IMR-90 (cell line): Measurements from ENCODE around the gene DYSF. TPM values are rescaled to one million over a fixed set of nuclear protein-coding genes. Genes with fewer than 3 reads are reported as not detected.

Source experiments
- ATAC-seq: fragments of 200-7000 bp; cut with Tn5 transposase; 2 replicates; pipeline ENCODE4 v1.9.1; 2020; ENCODE audit warnings: low read depth, mild to moderate bottlenecking, moderate library complexity
- BruUV-seq: library from RNA; stranded (reverse); fragments of 400-500 nt; replicated peaks from 2 replicates; lab custom pipeline; 2021; lab: Mats Ljungman, UMichigan
- CTCF ChIA-PET: fragments of 300-600 bp; formaldehyde crosslinking; extraction: SDS; loops from one replicate; lab custom pipeline; 2021; ENCODE audit warnings: antibody characterized with exemption; lab: Yijun Ruan, JAX
- POLR2A ChIA-PET: fragments of 300-600 bp; sonication (Branson Sonifier 250); formaldehyde crosslinking; loops from one replicate; lab custom pipeline; 2022; ENCODE audit warnings: antibody characterized with exemption; ENCODE audit not compliant: unreplicated experiment; lab: Charles Lee
- DNase-seq: peaks from one replicate; pipeline ENCODE4 v3.0.0; 2013
- H2AFZ ChIP-seq: replicated peaks from 2 replicates; pipeline ENCODE3; 2013; ENCODE audit warnings: low read length, mild to moderate bottlenecking; ENCODE audit not compliant: poor library complexity
- H2AK5ac ChIP-seq: 2 replicates; pipeline ENCODE4 v1.6.1; 2013; ENCODE audit warnings: low read depth, low read length, inconsistent platforms
- H2AK9ac ChIP-seq: replicated peaks from 2 replicates; pipeline ENCODE3; 2013; ENCODE audit warnings: mild to moderate bottlenecking, low read depth, low read length, moderate library complexity; ENCODE audit not compliant: poor library complexity
- H2BK120ac ChIP-seq: 2 replicates; pipeline ENCODE4 v1.6.1; 2013; ENCODE audit warnings: low read depth, low read length, inconsistent platforms
- H2BK15ac ChIP-seq: 3 replicates; pipeline ENCODE4 v1.6.1; 2013; ENCODE audit warnings: low read depth, low read length, inconsistent platforms
- H2BK20ac ChIP-seq: 2 replicates; pipeline ENCODE4 v1.6.1; 2013; ENCODE audit warnings: low read depth, mild to moderate bottlenecking, inconsistent platforms, low read length, moderate library complexity
- H2BK5ac ChIP-seq: 2 replicates; pipeline ENCODE4 v1.6.1; 2013; ENCODE audit warnings: mild to moderate bottlenecking, low read depth, low read length, inconsistent platforms; ENCODE audit not compliant: poor library complexity, severe bottlenecking
- H3K14ac ChIP-seq: replicated peaks from 2 replicates; pipeline ENCODE4 v1.6.1; 2013; ENCODE audit warnings: low read depth, low read length, inconsistent platforms
- H3K18ac ChIP-seq: 2 replicates; pipeline ENCODE4 v1.6.1; 2013; ENCODE audit warnings: low read depth, low read length, control low read depth
- H3K23ac ChIP-seq: 2 replicates; pipeline ENCODE4 v1.6.1; 2013; ENCODE audit warnings: low read depth, low read length, inconsistent platforms
- H3K27ac ChIP-seq: 2 replicates; pipeline ENCODE4 v1.5.1; 2013; ENCODE audit warnings: mild to moderate bottlenecking, control low read depth, low read length; ENCODE audit not compliant: insufficient read depth
- H3K27me3 ChIP-seq: 2 replicates; pipeline ENCODE4 v1.6.1; 2013; ENCODE audit warnings: low read length; ENCODE audit not compliant: control insufficient read depth, insufficient read depth
- H3K36me3 ChIP-seq: 2 replicates; pipeline ENCODE4 v1.6.1; 2013; ENCODE audit warnings: low read length, mixed read lengths; ENCODE audit not compliant: control insufficient read depth, insufficient read depth
- H3K4ac ChIP-seq: 2 replicates; pipeline ENCODE4 v1.6.1; 2013; ENCODE audit warnings: low read depth, low read length, inconsistent platforms
- H3K4me1 ChIP-seq: 2 replicates; pipeline ENCODE4 v1.6.1; 2013; ENCODE audit warnings: low read length, mixed read lengths; ENCODE audit not compliant: control insufficient read depth, insufficient read depth
- H3K4me2 ChIP-seq: 2 replicates; pipeline ENCODE4 v1.6.1; 2013; ENCODE audit warnings: low read depth, mild to moderate bottlenecking, control low read depth, low read length, moderate library complexity
- H3K4me3 ChIP-seq: 2 replicates; pipeline ENCODE4 v1.5.1; 2013; ENCODE audit warnings: low read depth, mild to moderate bottlenecking, control low read depth, low read length, moderate library complexity; ENCODE audit not compliant: insufficient read depth
- H3K56ac ChIP-seq: 2 replicates; pipeline ENCODE4 v1.6.1; 2013; ENCODE audit warnings: low read length, inconsistent platforms; ENCODE audit not compliant: insufficient read depth; ENCODE audit errors: extremely low read depth
- H3K79me1 ChIP-seq, 2 experiments: 2 replicates each; pipeline ENCODE4 v1.6.1; 2013; ENCODE audit warnings: low read length in 2 of 2, inconsistent platforms in 1 of 2, low read depth in 1 of 2
- H3K9ac ChIP-seq: 2 replicates; pipeline ENCODE4 v1.6.1; 2013; ENCODE audit warnings: low read depth, low read length, control low read depth
- H3K9me1 ChIP-seq: 2 replicates; pipeline ENCODE4 v1.6.1; 2013; ENCODE audit warnings: low read length, inconsistent platforms; ENCODE audit not compliant: insufficient read depth
- H3K9me3 ChIP-seq: 2 replicates; pipeline ENCODE4 v1.6.1; 2013; ENCODE audit warnings: low read length; ENCODE audit not compliant: control insufficient read depth, insufficient read depth
- H4K20me1 ChIP-seq: 2 replicates; pipeline ENCODE4 v1.6.1; 2013; ENCODE audit warnings: low read length, inconsistent platforms; ENCODE audit not compliant: insufficient read depth
- H4K5ac ChIP-seq: 2 replicates; pipeline ENCODE4 v1.6.1; 2013; ENCODE audit warnings: mild to moderate bottlenecking, low read depth, low read length, control low read depth
- H4K8ac ChIP-seq, 2 experiments: 2 replicates each; pipeline ENCODE4 v1.6.1; 2013; ENCODE audit warnings: low read depth in 2 of 2, low read length in 2 of 2, control low read depth in 1 of 2, inconsistent platforms in 1 of 2
- H4K91ac ChIP-seq: 2 replicates; pipeline ENCODE4 v1.6.1; 2013; ENCODE audit warnings: low read depth, low read length, inconsistent platforms; ENCODE audit not compliant: insufficient read depth
- BHLHE40 ChIP-seq: fragments of 150-350 bp; IDR thresholded peaks from 2 replicates; pipeline ENCODE4 v1.6.1; 2016; ENCODE audit warnings: mild to moderate bottlenecking, low read depth, low read length
- FOS ChIP-seq: fragments of 150-350 bp; IDR thresholded peaks from 2 replicates; pipeline ENCODE4 v1.6.1; 2016; ENCODE audit warnings: low read depth, low read length
- MAFK ChIP-seq: IDR thresholded peaks from 2 replicates; pipeline ENCODE4 v1.6.1; 2012; ENCODE audit warnings: low read depth, low read length, improper control_type of control experiment
- WGBS, 2 experiments: methylation state at CpG; one replicate each; pipeline versions ENCODE4 v1.1.5 to v1.1.7; 2013; ENCODE audit warnings: missing lambda C conversion rate in 2 of 2; ENCODE audit not compliant: insufficient read length in 1 of 2; ENCODE audit errors: extremely low coverage in 2 of 2; 5-methylcytosine and 5-hydroxymethylcytosine counted together
- dilution Hi-C: fragments of 300-500 bp; cut with HindIII; formaldehyde crosslinking; loops from one replicate; pipeline ENCODE4 v1.14.3; 2018; ENCODE audit warnings: low sequenced_read_pairs; ENCODE audit not compliant: unreplicated experiment
- in situ Hi-C: fragments of 300-500 bp; cut with MboI; formaldehyde crosslinking; loops from 3 replicates; pipeline ENCODE4 v1.14.3; 2019; ENCODE audit warnings: low sequenced_read_pairs, inconsistent platforms, mixed read lengths
- intact Hi-C: fragments of 100-400 bp; cut with micrococcal nuclease; formaldehyde crosslinking; loops from 2 replicates; pipeline ENCODE4 v1.10.0; 2022
- polyA plus RNA-seq, 3 experiments: library from polyadenylated mRNA; depleted of rRNA; stranded (reverse); fragments of >200 nt; gene quantifications; 2 replicates each; pipeline ENCODE4 v1.2.3, GENCODE V29; 2012; ENCODE audit warnings: low replicate concordance in 1 of 3
- total RNA-seq: library from RNA; depleted of rRNA; stranded (reverse); fragments of >200 nt; gene quantifications from 2 replicates; pipeline ENCODE4 v1.2.3, GENCODE V29; 2012

The DYSF gene
- total and polyA plus RNA-seq, 2 of the 4 experiments (the other 2 are of a cell fraction), result 0.09 to 0.18 TPM

DNA sequence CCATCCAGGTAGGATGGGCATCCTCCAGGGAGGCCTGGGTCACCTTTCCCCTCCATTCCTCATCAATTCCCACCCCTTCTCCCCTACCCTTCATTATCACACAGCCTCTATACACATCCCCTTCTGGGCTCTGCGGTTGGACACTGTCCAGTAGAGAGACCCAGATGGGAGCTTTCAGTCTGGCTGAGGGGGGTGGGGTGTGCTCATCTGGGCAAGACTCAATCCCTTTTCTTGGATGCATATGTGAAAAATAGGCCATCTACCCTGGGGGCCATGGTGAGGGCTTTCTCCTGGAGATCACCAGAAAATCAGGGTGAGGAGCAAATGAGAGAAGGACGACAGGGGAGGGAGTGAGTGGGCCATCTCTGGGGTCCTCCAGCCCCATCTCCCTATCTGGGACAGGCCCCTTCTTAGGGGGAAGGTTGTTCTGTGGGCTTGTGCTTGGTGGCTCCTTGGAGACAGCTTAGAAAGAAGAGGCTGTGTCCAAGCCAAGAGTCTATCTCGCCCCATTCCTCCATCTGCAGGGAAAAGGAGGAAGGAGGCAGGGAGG, 160.1 kb downstream of the DYSF start (continued):
- TF ChIP-seq FOS (no peak), BHLHE40 (no peak), MAFK (no peak)

DNA sequence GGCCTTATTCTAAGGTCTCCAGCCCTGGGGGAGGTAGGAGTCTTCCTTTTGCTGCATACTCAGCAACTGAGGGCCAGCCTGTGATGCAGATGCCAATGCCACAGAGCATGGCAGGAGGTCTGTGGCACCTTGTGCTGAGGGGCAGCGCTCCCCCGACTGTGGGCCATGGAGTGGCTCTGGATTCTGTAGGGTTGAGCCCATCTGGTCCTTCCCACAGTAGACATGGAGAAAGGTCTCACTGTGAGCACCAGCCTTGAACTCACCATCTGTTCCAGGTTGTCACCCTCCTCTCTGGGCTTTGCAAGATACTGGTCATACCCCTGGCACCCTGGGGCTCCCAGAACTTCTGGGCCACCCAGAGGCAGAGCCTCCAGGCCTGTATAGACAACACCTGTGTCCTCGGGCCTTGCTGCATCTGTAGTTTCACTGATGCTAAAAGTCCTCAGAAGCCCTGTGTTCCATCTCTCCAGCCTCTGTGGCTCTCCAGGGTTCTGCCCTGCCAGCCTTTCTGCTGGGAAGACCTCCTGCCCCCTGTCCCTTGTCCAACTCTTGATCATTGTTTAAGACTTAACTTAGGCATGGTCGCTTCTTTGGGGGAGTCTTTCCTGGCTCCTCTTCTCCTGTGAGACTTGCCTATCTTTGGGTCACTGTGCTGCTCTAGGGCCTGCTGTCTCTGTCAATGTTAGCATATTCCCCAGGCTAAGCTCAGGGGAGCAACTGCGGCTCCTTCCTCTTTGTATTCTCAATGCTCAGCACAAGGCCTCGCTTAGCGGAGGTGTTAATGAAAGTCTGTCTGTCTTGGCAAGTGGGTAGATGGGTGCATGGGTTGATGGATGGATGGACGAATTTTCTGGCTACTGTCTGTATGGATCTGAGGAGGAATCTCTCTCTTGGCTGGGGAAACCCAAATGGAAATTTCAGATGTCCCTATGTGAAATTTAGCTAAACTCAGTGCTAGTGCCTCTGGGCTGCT, 160.9 kb downstream of the DYSF start:
- Histone ChIP-seq H3K4me3 (no peak overlapping the region), H2BK120ac (no peak overlapping the region), H3K4me2 (no peak overlapping the region), H3K14ac (no peak overlapping the region), H4K8ac (no peak overlapping the region), H3K9me3 (no peaks in the 10 kb centered on the region), H3K23ac (no peak overlapping the region), H2AFZ (no peak overlapping the region), H3K36me3 (no peaks in the 10 kb centered on the region), H3K4me1 (no peaks in the 10 kb centered on the region), H2AK9ac (no peak overlapping the region), H3K27ac (no peak overlapping the region), H3K4ac (no peak overlapping the region), H2BK20ac (no peak overlapping the region), H4K20me1 (no peaks in the 10 kb centered on the region), H3K56ac (no peak overlapping the region), H3K9me1 (no peaks in the 10 kb centered on the region; the same call in 1 of the 2 replicates), H3K79me1 (no peaks in the 10 kb centered on the region), H2BK5ac (no peak overlapping the region), H4K5ac (no peak overlapping the region), H3K18ac (no peak overlapping the region), H4K91ac (no peak overlapping the region), H2AK5ac (no peak overlapping the region), H3K9ac (no peak overlapping the region), H3K27me3 (peaks cover 27% of the 10 kb centered on the region), H2BK15ac (no peak overlapping the region)
- in situ Hi-C loops, result no loop called here
- no peak for DNase-seq
- dilution Hi-C loops, result no loop called here
- BruUV-seq, result no TSS peak
- TF ChIP-seq MAFK, result no peak
- ATAC-seq, result no peak
- intact Hi-C loops, result loop anchor here (5.0 to 10.0 kb wide), 4 partner anchors 321 to 1133 kb away; no protein-coding TSS in a partner anchor
- 85% methylated on average over 4 of the region's 8 CpGs; no CpG with 5 or more reads in 1 of the 2 experiments for WGBS, 2 experiments
- ChIA-PET CTCF (no interaction called here), POLR2A (interaction anchor here (0.7 kb wide), 1 partner anchor 84 kb away, joined by 4 read pairs; no protein-coding TSS in a partner anchor)
